ENCODE results near the gene ANKS1B.
"Not testable (repeated sequence)": the region's sequence is repeated elsewhere in the genome, so short reads cannot be mapped to it uniquely, and the experiment has no call there.

ANKS1B gene

GRCh38 chr12:99715841-99716510, 268.8 kb downstream of the ANKS1B start:
- H3K36me3 ChIP-seq (ENCODE audit: insufficient read depth, low read length); H3K4me3 ChIP-seq (ENCODE audit: low read length); H3K4me1 ChIP-seq (ENCODE audit: insufficient read depth, low read length); H3K9ac ChIP-seq (ENCODE audit: low read depth, low read length); H3K27me3 ChIP-seq (ENCODE audit: insufficient read depth, low read length); H3K27ac ChIP-seq (ENCODE audit: low read depth, low read length); H3K9me3 ChIP-seq (ENCODE audit: insufficient read depth, low read depth, low read length): not testable (repeated sequence)
- WGBS, result 94% methylated on average over 16 of the region's 16 CpGs

- not testable (repeated sequence) for H3K27ac ChIP-seq (ENCODE audit: low read depth, low read length); H3K9ac ChIP-seq (ENCODE audit: low read depth, low read length); H3K27me3 ChIP-seq (ENCODE audit: insufficient read depth, low read length); H3K9me3 ChIP-seq (ENCODE audit: insufficient read depth, low read depth, low read length); H3K36me3 ChIP-seq (ENCODE audit: insufficient read depth, low read length); H3K4me1 ChIP-seq (ENCODE audit: insufficient read depth, low read length); H3K4me3 ChIP-seq (ENCODE audit: low read length)
- WGBS, result 95% methylated on average over 4 of the region's 4 CpGs
These were observed 269.8 kb downstream of the ANKS1B start for GRCh38 chr12:99714921-99715320.

- Histone ChIP-seq H3K36me3 (ENCODE audit: insufficient read depth, low read length) (no peaks in the 10 kb centered on the region), H3K27me3 (ENCODE audit: insufficient read depth, low read length) (no peaks in the 10 kb centered on the region), H3K27ac (ENCODE audit: low read depth, low read length) (no peak overlapping the region), H3K9ac (ENCODE audit: low read depth, low read length) (no peak overlapping the region), H3K9me3 (ENCODE audit: insufficient read depth, low read depth, low read length) (no peaks in the 10 kb centered on the region), H3K4me1 (ENCODE audit: insufficient read depth, low read length) (no peaks in the 10 kb centered on the region), H3K4me3 (ENCODE audit: low read length) (no peak overlapping the region)
- 99% methylated on average over 3 of the region's 3 CpGs for WGBS
These were observed 270.7 kb downstream of the ANKS1B start for GRCh38 chr12:99713946-99714520.

- Histone ChIP-seq H3K9me3 (ENCODE audit: insufficient read depth, low read depth, low read length) (no peaks in the 10 kb centered on the region), H3K27me3 (ENCODE audit: insufficient read depth, low read length) (no peaks in the 10 kb centered on the region), H3K4me1 (ENCODE audit: insufficient read depth, low read length) (no peaks in the 10 kb centered on the region), H3K9ac (ENCODE audit: low read depth, low read length) (no peak overlapping the region), H3K36me3 (ENCODE audit: insufficient read depth, low read length) (no peaks in the 10 kb centered on the region), H3K4me3 (ENCODE audit: low read length) (no peak overlapping the region), H3K27ac (ENCODE audit: low read depth, low read length) (no peak overlapping the region)
These were observed 272.5 kb downstream of the ANKS1B start for GRCh38 chr12:99712281-99712680.

GRCh38 chr12:99711246-99711645, 273.5 kb downstream of the ANKS1B start:
- Histone ChIP-seq H3K27me3 (ENCODE audit: insufficient read depth, low read length) (no peaks in the 10 kb centered on the region), H3K9ac (ENCODE audit: low read depth, low read length) (no peak overlapping the region), H3K27ac (ENCODE audit: low read depth, low read length) (no peak overlapping the region), H3K4me1 (ENCODE audit: insufficient read depth, low read length) (no peaks in the 10 kb centered on the region), H3K36me3 (ENCODE audit: insufficient read depth, low read length) (no peaks in the 10 kb centered on the region), H3K9me3 (ENCODE audit: insufficient read depth, low read depth, low read length) (no peaks in the 10 kb centered on the region), H3K4me3 (ENCODE audit: low read length) (no peak overlapping the region)
- WGBS, result 85% methylated on average over 1 of the region's 1 CpG

GRCh38 chr12:99709619-99710018, 275.1 kb downstream of the ANKS1B start:
- Histone ChIP-seq H3K27ac (ENCODE audit: low read depth, low read length) (no peak overlapping the region), H3K9ac (ENCODE audit: low read depth, low read length) (no peak overlapping the region), H3K36me3 (ENCODE audit: insufficient read depth, low read length) (no peaks in the 10 kb centered on the region), H3K9me3 (ENCODE audit: insufficient read depth, low read depth, low read length) (no peaks in the 10 kb centered on the region), H3K4me3 (ENCODE audit: low read length) (no peak overlapping the region), H3K4me1 (ENCODE audit: insufficient read depth, low read length) (no peaks in the 10 kb centered on the region), H3K27me3 (ENCODE audit: insufficient read depth, low read length) (no peaks in the 10 kb centered on the region)

GRCh38 chr12:99709116-99709515, 275.6 kb downstream of the ANKS1B start:
- H3K36me3 ChIP-seq (ENCODE audit: insufficient read depth, low read length), result no peaks in the 10 kb centered on the region

GRCh38 chr12:99707883-99708282, 276.9 kb downstream of the ANKS1B start:
- 90% methylated on average over 2 of the region's 2 CpGs for WGBS

More at GRCh38 chr12:99709116-99709515, 275.6 kb downstream of the ANKS1B start:
- Histone ChIP-seq H3K9ac (ENCODE audit: low read depth, low read length) (no peak overlapping the region), H3K27ac (ENCODE audit: low read depth, low read length) (no peak overlapping the region), H3K4me3 (ENCODE audit: low read length) (no peak overlapping the region), H3K27me3 (ENCODE audit: insufficient read depth, low read length) (no peaks in the 10 kb centered on the region), H3K4me1 (ENCODE audit: insufficient read depth, low read length) (no peaks in the 10 kb centered on the region), H3K9me3 (ENCODE audit: insufficient read depth, low read depth, low read length) (no peaks in the 10 kb centered on the region)
- WGBS, result 90% methylated on average over 3 of the region's 3 CpGs

GRCh38 chr12:99706736-99707473, 277.8 kb downstream of the ANKS1B start:
- no peak overlapping the region for H3K9ac ChIP-seq (ENCODE audit: low read depth, low read length)
- no peaks in the 10 kb centered on the region for H3K27me3 ChIP-seq (ENCODE audit: insufficient read depth, low read length)
- WGBS, result 97% methylated on average over 6 of the region's 6 CpGs
- H3K4me3 ChIP-seq (ENCODE audit: low read length), result no peak overlapping the region
- H3K27ac ChIP-seq (ENCODE audit: low read depth, low read length), result no peak overlapping the region
- no peaks in the 10 kb centered on the region for H3K36me3 ChIP-seq (ENCODE audit: insufficient read depth, low read length)
- no peaks in the 10 kb centered on the region for H3K9me3 ChIP-seq (ENCODE audit: insufficient read depth, low read depth, low read length)
- H3K4me1 ChIP-seq (ENCODE audit: insufficient read depth, low read length), result no peaks in the 10 kb centered on the region

More at GRCh38 chr12:99707883-99708282, 276.9 kb downstream of the ANKS1B start:
- Histone ChIP-seq H3K27ac (ENCODE audit: low read depth, low read length) (no peak overlapping the region), H3K36me3 (ENCODE audit: insufficient read depth, low read length) (no peaks in the 10 kb centered on the region), H3K4me3 (ENCODE audit: low read length) (no peak overlapping the region), H3K27me3 (ENCODE audit: insufficient read depth, low read length) (no peaks in the 10 kb centered on the region), H3K9ac (ENCODE audit: low read depth, low read length) (no peak overlapping the region), H3K9me3 (ENCODE audit: insufficient read depth, low read depth, low read length) (no peaks in the 10 kb centered on the region), H3K4me1 (ENCODE audit: insufficient read depth, low read length) (no peaks in the 10 kb centered on the region)

- H3K4me1 ChIP-seq (ENCODE audit: insufficient read depth, low read length), result no peaks in the 10 kb centered on the region
- H3K27ac ChIP-seq (ENCODE audit: low read depth, low read length), result no peak overlapping the region
- H3K4me3 ChIP-seq (ENCODE audit: low read length), result no peak overlapping the region
- no peak overlapping the region for H3K9ac ChIP-seq (ENCODE audit: low read depth, low read length)
- no peaks in the 10 kb centered on the region for H3K27me3 ChIP-seq (ENCODE audit: insufficient read depth, low read length)
- no peaks in the 10 kb centered on the region for H3K36me3 ChIP-seq (ENCODE audit: insufficient read depth, low read length)
- no peaks in the 10 kb centered on the region for H3K9me3 ChIP-seq (ENCODE audit: insufficient read depth, low read depth, low read length)
These were observed 280.3 kb downstream of the ANKS1B start for GRCh38 chr12:99704458-99704857.

- H3K4me3 ChIP-seq (ENCODE audit: low read length), result no peak overlapping the region
- no peak overlapping the region for H3K27ac ChIP-seq (ENCODE audit: low read depth, low read length)
- H3K4me1 ChIP-seq (ENCODE audit: insufficient read depth, low read length), result no peaks in the 10 kb centered on the region
- no peaks in the 10 kb centered on the region for H3K9me3 ChIP-seq (ENCODE audit: insufficient read depth, low read depth, low read length)
- 100% methylated on average over 1 of the region's 1 CpG for WGBS
- H3K9ac ChIP-seq (ENCODE audit: low read depth, low read length), result no peak overlapping the region
- no peaks in the 10 kb centered on the region for H3K36me3 ChIP-seq (ENCODE audit: insufficient read depth, low read length)
- no peaks in the 10 kb centered on the region for H3K27me3 ChIP-seq (ENCODE audit: insufficient read depth, low read length)
These were observed 280.7 kb downstream of the ANKS1B start for GRCh38 chr12:99704036-99704435.
